GM12878 (cell line): ENCODE results near the gene OTUB2. TPM values are rescaled to one million over a fixed set of nuclear protein-coding genes. Genes with fewer than 3 reads are reported as not detected.

Experiments
- ATAC-seq: fragments of 200-7000 bp; cut with Tn5 transposase; 3 replicates; pipeline ENCODE4 v1.9.1; 2020; ENCODE audit warnings: mild to moderate bottlenecking, moderate library complexity
- BruUV-seq: library from RNA; stranded (reverse); fragments of 400-500 nt; replicated peaks from 2 replicates; lab custom pipeline; 2021; lab: Mats Ljungman, UMichigan
- CTCF ChIA-PET: fragments of 300-600 bp; sonication (Branson Sonifier 250); formaldehyde crosslinking; extraction: SDS; loops from one replicate; lab custom pipeline; 2021; ENCODE audit warnings: inconsistent platforms; lab: Yijun Ruan, JAX
- POLR2A ChIA-PET: fragments of 350-600 bp; formaldehyde crosslinking; extraction: SDS; loops from one replicate; lab custom pipeline; 2021; ENCODE audit warnings: inconsistent platforms; lab: Charles Lee
- RAD21 ChIA-PET: fragments of 300-600 bp; sonication (Branson Sonifier 250); formaldehyde crosslinking; loops from one replicate; lab custom pipeline; 2023; ENCODE audit warnings: antibody characterized with exemption; ENCODE audit not compliant: unreplicated experiment; lab: Charles Lee
- SMC1A ChIA-PET: fragments of 300-600 bp; sonication (Branson Sonifier 250); formaldehyde crosslinking; loops from one replicate; lab custom pipeline; 2023; ENCODE audit not compliant: unreplicated experiment, uncharacterized antibody; lab: Charles Lee
- DNase-seq: peaks from one replicate; pipeline ENCODE4 v3.0.0-alpha.2; 2011; ENCODE audit warnings: low read depth, low spot score
- FAIRE-seq: peaks from 3 replicates; lab custom pipeline; 2011; peaks lifted over from hg19 to GRCh38; lab: Jason Lieb, UNC
- H2AFZ ChIP-seq: 2 replicates; pipeline ENCODE4 v1.6.0; 2011; ENCODE audit warnings: low read depth, low read length, control low read depth; ENCODE audit not compliant: control insufficient read depth
- H3K27ac ChIP-seq: 2 replicates; pipeline ENCODE4 v1.5.1; 2011; ENCODE audit warnings: control low read depth; ENCODE audit not compliant: control insufficient read depth, insufficient read depth
- H3K27me3 ChIP-seq, 2 experiments: replicated peaks in 1 of 2; 2 replicates each; pipeline versions ENCODE4 v1.6.0 to v1.6.1; 2011; ENCODE audit warnings: low read length in 1 of 2; ENCODE audit not compliant: control insufficient read depth in 2 of 2, insufficient read depth in 2 of 2
- H3K36me3 ChIP-seq, 2 experiments: 2 replicates each; pipeline ENCODE4 v1.5.1; 2011; ENCODE audit warnings: low read length in 1 of 2; ENCODE audit not compliant: control insufficient read depth in 2 of 2, insufficient read depth in 2 of 2
- H3K4me1 ChIP-seq: 2 replicates; pipeline ENCODE4 v1.6.1; 2011; ENCODE audit warnings: mild to moderate bottlenecking, low read length, moderate library complexity, mixed read lengths; ENCODE audit not compliant: control insufficient read depth, insufficient read depth
- H3K4me2 ChIP-seq: 2 replicates; pipeline ENCODE4 v1.6.0; 2011; ENCODE audit warnings: control low read depth; ENCODE audit not compliant: control insufficient read depth, insufficient read depth
- H3K4me3 ChIP-seq: fragments of 200-600 bp; sonication (generic); 2 replicates; pipeline ENCODE4 v1.5.1; 2016
- H3K79me2 ChIP-seq: 2 replicates; pipeline ENCODE4 v1.6.0; 2011; ENCODE audit warnings: low read length; ENCODE audit not compliant: control insufficient read depth, insufficient read depth
- H3K9ac ChIP-seq: 2 replicates; pipeline ENCODE4 v1.8.0; 2011; ENCODE audit warnings: low read length, control low read depth, mixed read lengths; ENCODE audit not compliant: control insufficient read depth, insufficient read depth
- H3K9me3 ChIP-seq: replicated peaks from 3 replicates; pipeline ENCODE4 v1.5.1; 2011; ENCODE audit warnings: mild to moderate bottlenecking, low read length; ENCODE audit not compliant: control insufficient read depth, insufficient read depth
- H4K20me1 ChIP-seq: 2 replicates; pipeline ENCODE4 v1.6.0; 2011; ENCODE audit not compliant: control insufficient read depth, insufficient read depth
- ASH2L ChIP-seq: fragments of 300-600, 200-600 bp; sonication (generic); IDR thresholded peaks from 2 replicates; pipeline ENCODE4 v1.6.1; 2017; ENCODE audit warnings: low read depth, mild to moderate bottlenecking, borderline replicate concordance
- BACH1 ChIP-seq: fragments of 450-650 bp; IDR thresholded peaks from 2 replicates; pipeline ENCODE4 v1.6.1; 2017; ENCODE audit warnings: mild to moderate bottlenecking, borderline replicate concordance
- BHLHE40 ChIP-seq, 2 experiments: fragments of 450-650 bp in 1 of 2; IDR thresholded peaks; 2 replicates each; pipeline ENCODE4 v1.6.1; 2011 to 2017; ENCODE audit warnings: low read depth in 2 of 2, borderline replicate concordance in 1 of 2, improper control_type of control experiment in 1 of 2, low read length in 1 of 2, mild to moderate bottlenecking in 1 of 2
- BMI1 ChIP-seq: fragments of 450-650 bp; IDR thresholded peaks from 2 replicates; pipeline ENCODE4 v1.6.1; 2016; ENCODE audit warnings: mild to moderate bottlenecking, moderate library complexity, borderline replicate concordance
- CREM ChIP-seq: IDR thresholded peaks from 2 replicates; pipeline ENCODE4 v1.6.1; 2014; ENCODE audit warnings: antibody characterized with exemption, low read depth
- FOXM1 ChIP-seq: IDR thresholded peaks from 2 replicates; pipeline ENCODE4 v1.6.1; 2012; ENCODE audit warnings: low read depth, mild to moderate bottlenecking, inconsistent platforms, low read length, moderate library complexity
- GATAD2B ChIP-seq: fragments of 450-650 bp; conservative IDR thresholded peaks from 2 replicates; pipeline ENCODE4 v1.6.1; 2017; ENCODE audit warnings: low read depth, mild to moderate bottlenecking, moderate library complexity
- LARP7 ChIP-seq: fragments of 450-650 bp; IDR thresholded peaks from 2 replicates; pipeline ENCODE4 v1.6.1; 2017; ENCODE audit warnings: mild to moderate bottlenecking
- MXI1 ChIP-seq: fragments of 150-350 bp; IDR thresholded peaks from 2 replicates; pipeline ENCODE4 v1.6.1; 2011; ENCODE audit warnings: low read depth, mild to moderate bottlenecking, inconsistent platforms, low read length, improper control_type of control experiment
- POLR2AphosphoS5 ChIP-seq: IDR thresholded peaks from 2 replicates; pipeline ENCODE4 v1.6.1; 2011; ENCODE audit warnings: mild to moderate bottlenecking, low read length, inconsistent platforms
- SIN3A ChIP-seq: IDR thresholded peaks from 2 replicates; pipeline ENCODE4 v1.6.1; 2012; ENCODE audit warnings: low read depth, low read length, improper control_type of control experiment
- YBX1 ChIP-seq: fragments of 450-650 bp; IDR thresholded peaks from 2 replicates; pipeline ENCODE4 v1.6.1; 2016; ENCODE audit warnings: antibody characterized with exemption
- YY1 ChIP-seq: IDR thresholded peaks from 2 replicates; pipeline ENCODE4 v1.6.1; 2011; ENCODE audit warnings: low read depth, mild to moderate bottlenecking, low read length
- WGBS: methylation state at CpG from one replicate; pipeline ENCODE4 v1.1.6; 2016; ENCODE audit warnings: low lambda C conversion rate; ENCODE audit not compliant: insufficient replicate concordance, insufficient coverage; ENCODE audit errors: missing lambda C conversion rate; 5-methylcytosine and 5-hydroxymethylcytosine counted together
- in situ Hi-C: fragments of 300-500 bp; cut with MboI; formaldehyde crosslinking; loops from 9 replicates; pipeline ENCODE4 v1.14.3; 2018; ENCODE audit warnings: mixed read lengths
- intact Hi-C: fragments of 100-400 bp; cut with micrococcal nuclease; formaldehyde crosslinking; loops from one replicate; pipeline ENCODE4 v1.14.2; 2022; ENCODE audit not compliant: unreplicated experiment
- polyA plus RNA-seq, 11 experiments: library from polyadenylated mRNA; depleted of rRNA in 4 of 11; unstranded in 6 of 11; stranded (reverse) in 5 of 11; fragments of >200 nt; fragmentation: Nextera tagmentation in 4 of 11; fragmentation: Illumina TruSeq in 1 of 11; extraction: Ambion mirVana in 4 of 11; extraction: Trizol in 1 of 11; gene quantifications; 1 replicate in 1 of 11; 2 replicates in 10 of 11; pipeline versions ENCODE4 v1.2.1 to v1.2.3, GENCODE V29; 2011 to 2016; ENCODE audit warnings: inconsistent platforms in 2 of 11, missing spikeins in 2 of 11, low read depth in 1 of 11
- total RNA-seq, 4 experiments: library from RNA; depleted of rRNA in 3 of 4; stranded (reverse); fragments of >200 nt in 3 of 4; fragmentation: Illumina TruSeq in 1 of 4; extraction: Trizol in 1 of 4; gene quantifications; 2 replicates each; pipeline versions ENCODE4 v1.2.1 to v1.2.3, GENCODE V29; 2013 to 2021
- TF ChIP-seq, protein P1 (sequence below): IDR thresholded peaks from 2 replicates; pipeline ENCODE4 v1.6.1; 2011; ENCODE audit warnings: low read depth, mild to moderate bottlenecking, low read length, moderate library complexity, borderline replicate concordance; ENCODE audit errors: extremely low read depth
- TF ChIP-seq, protein P2 (sequence below): fragments of 450-650 bp; IDR thresholded peaks from 2 replicates; pipeline ENCODE4 v1.6.1; 2016; ENCODE audit warnings: mild to moderate bottlenecking

The OTUB2 gene
- total and polyA plus RNA-seq, 10 of the 15 experiments (the other 5 are each of a cell fraction or from before 2014, with no cell fraction given) = 0.05 to 0.82 (median 0.43) TPM

- peak; percentile 50 for TF ChIP-seq POLR2AphosphoS5
- TF ChIP-seq ASH2L = no peak
- Histone ChIP-seq H3K27ac (no peak overlapping the region), H3K9ac (no peak overlapping the region), H2AFZ (no peak overlapping the region), H3K9me3 (no peaks in the 10 kb centered on the region), H4K20me1 (peaks cover 2% of the 10 kb centered on the region; the same call in 1 of the 2 replicates), H3K36me3 (peaks cover 49 to 58% of the 10 kb centered on the region in 2 experiments), H3K79me2 (no peaks in the 10 kb centered on the region; the same call in 1 of the 2 replicates), H3K4me3 (no peak overlapping the region), H3K4me2 (no peak overlapping the region), H3K27me3 (no peaks in the 10 kb centered on the region), H3K4me1 (peaks cover 26% of the 10 kb centered on the region)
- CTCF ChIA-PET = interaction anchor here (0.8 to 7.1 kb wide), 4 partner anchors 18 to 82 kb away, joined by 3 to 35 read pairs (median 18); no protein-coding TSS in a partner anchor
- intact Hi-C loops = no loop called here
- no peak for DNase-seq
- ATAC-seq = no peak
- WGBS = 100% methylated on average over 1 of the region's 1 CpG
- RAD21 ChIA-PET = no interaction called here
- POLR2A ChIA-PET = no interaction called here
- FAIRE-seq = no peak
- in situ Hi-C loops = no loop called here
- BruUV-seq = no TSS peak
- SMC1A ChIA-PET = interaction anchor here (1.3 to 1.6 kb wide), 3 partner anchors 18 to 83 kb away, joined by 3 to 5 read pairs (median 4); no protein-coding TSS in a partner anchor
These were observed 28.3 kb downstream of the OTUB2 start for GRCh38 chr14:94054401-94054800.

DNA sequence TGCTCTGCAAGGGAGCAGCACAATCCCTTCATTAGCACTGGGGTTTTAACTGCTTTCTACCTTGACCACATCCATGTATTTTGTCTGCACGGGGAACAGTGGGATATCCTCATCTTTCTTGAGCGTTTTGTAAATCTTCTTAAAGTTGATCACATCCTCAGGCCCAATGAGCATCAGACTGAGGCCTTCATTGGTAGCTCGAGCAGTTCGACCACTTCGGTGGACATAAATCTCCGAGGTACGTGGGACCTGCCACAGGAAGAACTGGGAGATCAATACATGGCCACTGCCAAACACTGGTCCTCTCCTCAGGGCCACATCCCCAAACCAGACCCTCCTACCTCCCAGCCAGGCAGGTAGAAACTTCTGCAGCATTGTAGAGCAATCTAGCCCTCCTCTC, 28.8 kb downstream of the OTUB2 start:
- WGBS = 99% methylated on average over 7 of the region's 7 CpGs
- ATAC-seq (no peak), FAIRE-seq (no peak), DNase-seq (no peak)
- Histone ChIP-seq H3K9me3 (no peaks in the 10 kb centered on the region), H3K36me3 (peaks cover 51 to 56% of the 10 kb centered on the region in 2 experiments), H3K27me3 (no peaks in the 10 kb centered on the region), H3K27ac (no peak overlapping the region), H2AFZ (no peak overlapping the region), H3K9ac (no peak overlapping the region), H3K4me1 (peaks cover 26% of the 10 kb centered on the region), H3K79me2 (no peaks in the 10 kb centered on the region; the same call in 1 of the 2 replicates), H3K4me2 (no peak overlapping the region), H3K4me3 (no peak overlapping the region), H4K20me1 (peaks cover 2% of the 10 kb centered on the region; the same call in 1 of the 2 replicates)
- BruUV-seq = no TSS peak
- POLR2A ChIA-PET = no interaction called here
- RAD21 ChIA-PET = no interaction called here
- SMC1A ChIA-PET = no interaction called here
- intact Hi-C loops (no loop called here), in situ Hi-C loops (no loop called here)
- CTCF ChIA-PET = interaction anchor here (0.8 to 7.1 kb wide), 2 partner anchors 19 to 24 kb away, joined by 3 to 34 read pairs; no protein-coding TSS in a partner anchor
- TF ChIP-seq BHLHE40 (IDR thresholded peaks at IDR 0.05; ENCODE audit: borderline replicate concordance in 1 of 2, low read depth in 2 of 2, low read length in 1 of 2) = no peak
- no peak for TF ChIP-seq MXI1
- TF ChIP-seq GATAD2B = no peak
- no peak for TF ChIP-seq POLR2AphosphoS5
- TF ChIP-seq, protein P1, sequence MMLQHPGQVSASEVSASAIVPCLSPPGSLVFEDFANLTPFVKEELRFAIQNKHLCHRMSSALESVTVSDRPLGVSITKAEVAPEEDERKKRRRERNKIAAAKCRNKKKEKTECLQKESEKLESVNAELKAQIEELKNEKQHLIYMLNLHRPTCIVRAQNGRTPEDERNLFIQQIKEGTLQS = no peak
- no peak for TF ChIP-seq BACH1
- TF ChIP-seq YBX1 = no peak
- no peak for TF ChIP-seq FOXM1
- no peak for TF ChIP-seq CREM
- TF ChIP-seq LARP7 = no peak
- no peak for TF ChIP-seq BMI1
- TF ChIP-seq YY1 = no peak
- TF ChIP-seq SIN3A = no peak
- TF ChIP-seq, protein P2, sequence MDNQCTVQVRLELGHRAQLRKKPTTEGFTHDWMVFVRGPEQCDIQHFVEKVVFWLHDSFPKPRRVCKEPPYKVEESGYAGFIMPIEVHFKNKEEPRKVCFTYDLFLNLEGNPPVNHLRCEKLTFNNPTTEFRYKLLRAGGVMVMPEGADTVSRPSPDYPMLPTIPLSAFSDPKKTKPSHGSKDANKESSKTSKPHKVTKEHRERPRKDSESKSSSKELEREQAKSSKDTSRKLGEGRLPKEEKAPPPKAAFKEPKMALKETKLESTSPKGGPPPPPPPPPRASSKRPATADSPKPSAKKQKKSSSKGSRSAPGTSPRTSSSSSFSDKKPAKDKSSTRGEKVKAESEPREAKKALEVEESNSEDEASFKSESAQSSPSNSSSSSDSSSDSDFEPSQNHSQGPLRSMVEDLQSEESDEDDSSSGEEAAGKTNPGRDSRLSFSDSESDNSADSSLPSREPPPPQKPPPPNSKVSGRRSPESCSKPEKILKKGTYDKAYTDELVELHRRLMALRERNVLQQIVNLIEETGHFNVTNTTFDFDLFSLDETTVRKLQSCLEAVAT = no peak
